Measurements from ENCODE around the gene BTG1.

BTG1 gene

GRCh38 chr12:92132288-92132687 lies 13.4 kb downstream of the BTG1 start:
- DNase-seq, result no peak

DNA sequence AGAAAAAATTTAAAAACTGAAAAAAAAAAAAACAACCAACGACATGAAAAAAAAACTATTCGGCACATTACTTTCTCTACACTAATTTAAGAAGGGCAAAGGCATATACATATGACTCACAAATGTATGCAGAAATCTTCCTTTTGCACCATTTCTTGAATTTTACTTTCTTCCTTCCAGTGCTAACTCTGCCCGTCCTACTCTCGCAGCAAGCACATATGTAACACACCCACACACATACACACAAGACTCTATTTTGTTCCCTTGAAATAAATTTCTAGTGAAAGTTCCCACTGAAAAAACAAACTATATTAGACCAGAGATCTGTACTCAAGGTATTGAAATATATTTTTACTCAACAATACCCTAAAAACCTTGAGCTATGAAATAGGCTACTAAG lies 14.6 kb downstream of the BTG1 start:
- DNase-seq, result no peak

DNA sequence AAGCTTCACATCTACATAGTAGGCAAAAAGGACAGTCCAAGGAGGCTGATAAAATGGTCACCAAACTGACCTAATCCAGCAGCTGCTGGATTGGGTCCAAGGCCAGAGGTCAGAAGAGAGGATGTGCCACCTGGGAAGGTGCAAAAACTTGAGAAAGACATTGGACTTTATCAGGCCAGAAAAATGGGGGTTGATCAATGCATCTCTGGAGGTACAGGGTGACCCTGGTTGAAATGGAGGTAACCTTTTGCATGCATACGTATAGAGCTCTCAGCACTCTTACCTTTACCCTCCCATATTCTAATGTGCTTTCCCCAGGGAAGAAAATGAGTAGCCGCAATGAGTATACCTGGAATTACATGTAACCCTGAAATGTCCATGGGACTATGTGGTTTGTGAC lies 16.0 kb downstream of the BTG1 start:
- no peak for DNase-seq

DNA sequence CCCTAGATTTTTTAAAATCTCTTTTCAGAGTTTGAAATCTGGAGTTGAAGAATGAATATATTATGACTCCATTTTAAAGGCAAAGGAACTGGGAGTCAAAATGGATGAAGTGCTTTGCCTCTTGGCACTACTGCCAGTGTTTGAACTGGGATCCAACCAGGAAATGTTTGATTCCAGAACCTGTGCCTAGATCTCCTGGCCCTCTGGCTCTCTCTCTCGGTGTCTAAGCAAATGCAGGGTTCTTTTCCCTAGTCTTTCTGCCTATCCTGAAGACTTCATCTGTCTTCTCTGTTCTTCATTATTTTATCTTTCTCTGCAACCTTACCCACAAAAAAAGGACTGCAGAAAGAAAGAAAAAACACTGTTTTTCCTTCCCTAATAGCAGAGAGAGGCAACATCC lies 17.0 kb downstream of the BTG1 start:
- DNase-seq, result no peak

DNA sequence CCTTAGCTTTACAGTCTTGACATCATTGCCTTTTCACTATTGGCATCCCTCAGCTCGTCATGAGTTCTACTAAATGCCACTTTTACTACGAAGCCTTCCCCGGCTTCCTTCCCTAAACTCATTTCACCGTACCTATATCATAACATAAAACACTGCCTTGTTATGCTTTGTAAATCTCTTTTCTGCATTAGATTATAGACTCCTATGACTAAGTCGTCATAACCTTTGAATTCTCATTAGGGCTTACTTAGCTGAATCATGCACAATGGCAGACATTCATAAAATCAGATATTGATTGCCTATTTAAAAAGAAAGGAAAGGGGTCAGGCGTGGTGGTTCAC lies 21.0 kb downstream of the BTG1 start:
- DNase-seq, result no peak

- DNase-seq, result no peak
Observed at GRCh38 chr12:92123780-92124688, 21.6 kb downstream of the BTG1 start.

GRCh38 chr12:92122941-92123779 lies 22.5 kb downstream of the BTG1 start:
- no peak for DNase-seq

GRCh38 chr12:92121826-92122225 lies 23.8 kb downstream of the BTG1 start:
- no peak for DNase-seq

- DNase-seq, result no peak
Observed at GRCh38 chr12:92118826-92119536, 26.7 kb downstream of the BTG1 start.

DNA sequence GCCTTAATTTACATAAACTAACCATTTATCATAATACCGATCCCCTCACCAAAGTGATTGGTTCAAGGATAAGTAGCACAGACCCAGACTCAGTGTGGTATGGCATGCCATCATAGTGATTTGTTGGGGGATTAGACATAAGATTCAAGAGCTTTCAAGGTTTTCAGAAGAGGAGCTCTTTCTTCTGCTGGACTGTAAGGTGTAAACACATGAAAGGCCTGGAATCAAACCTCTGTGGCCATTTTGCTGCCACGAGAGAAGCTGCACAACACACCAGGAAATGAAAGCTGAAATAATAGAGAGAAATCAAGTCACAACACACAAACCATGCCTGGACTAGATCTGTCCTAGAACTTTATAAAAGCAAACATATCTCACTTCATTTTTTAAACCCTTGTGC lies 30.8 kb downstream of the BTG1 start:
- no peak for DNase-seq

- DNase-seq, result no peak
Observed at GRCh38 chr12:92111256-92111655, 34.4 kb downstream of the BTG1 start.

- no peak for DNase-seq
Observed at GRCh38 chr12:92110083-92110640, 35.5 kb downstream of the BTG1 start.

- DNase-seq, result no peak
Observed at GRCh38 chr12:92109613-92110012, 36.0 kb downstream of the BTG1 start.

DNA sequence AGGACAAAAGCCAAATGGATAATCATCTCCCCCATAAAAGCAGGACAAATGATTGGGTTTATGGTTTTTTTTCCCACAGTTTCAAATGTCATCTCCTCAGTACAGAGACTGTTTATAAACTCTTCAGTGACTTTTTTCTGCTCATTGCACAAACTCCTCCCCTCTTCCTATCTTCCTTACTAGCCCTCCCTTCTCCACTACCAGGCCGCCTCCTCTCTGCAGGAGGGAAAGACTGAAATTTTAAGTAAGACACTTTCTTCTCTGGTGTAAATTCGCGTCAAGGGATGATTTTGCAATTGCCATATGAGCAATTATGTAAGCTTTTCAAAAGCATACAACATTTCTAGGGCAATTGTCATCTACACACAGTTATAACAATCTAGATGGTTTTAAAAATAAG lies 37.0 kb downstream of the BTG1 start:
- no peak for DNase-seq

DNA sequence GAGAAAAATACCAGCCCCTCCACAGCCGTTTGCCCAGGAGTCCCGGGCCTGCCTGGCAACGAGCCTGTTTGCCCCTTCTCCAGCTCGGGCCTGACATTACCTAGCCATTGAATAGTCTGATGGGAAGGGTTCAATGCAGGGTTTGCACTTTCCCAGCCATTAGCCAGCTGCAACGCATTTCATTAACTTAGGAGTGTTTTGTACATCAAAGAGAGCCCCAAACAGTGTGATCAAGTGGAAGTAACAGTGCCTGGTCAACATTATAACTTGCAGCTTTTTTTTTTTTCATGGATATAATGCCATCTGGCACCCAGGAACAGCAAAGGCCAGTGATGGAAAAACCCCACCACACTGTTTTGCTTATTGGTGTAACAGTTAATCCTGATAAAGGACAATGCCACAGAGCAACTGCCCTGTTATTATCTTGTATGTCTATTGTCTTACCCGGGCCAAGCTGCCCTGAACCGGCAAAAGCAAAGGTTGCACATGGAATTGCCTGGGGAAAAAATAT lies 38.0 kb downstream of the BTG1 start:
- DNase-seq, result no peak

- no peak for DNase-seq
Observed at GRCh38 chr12:92107094-92107493, 38.6 kb downstream of the BTG1 start.

DNA sequence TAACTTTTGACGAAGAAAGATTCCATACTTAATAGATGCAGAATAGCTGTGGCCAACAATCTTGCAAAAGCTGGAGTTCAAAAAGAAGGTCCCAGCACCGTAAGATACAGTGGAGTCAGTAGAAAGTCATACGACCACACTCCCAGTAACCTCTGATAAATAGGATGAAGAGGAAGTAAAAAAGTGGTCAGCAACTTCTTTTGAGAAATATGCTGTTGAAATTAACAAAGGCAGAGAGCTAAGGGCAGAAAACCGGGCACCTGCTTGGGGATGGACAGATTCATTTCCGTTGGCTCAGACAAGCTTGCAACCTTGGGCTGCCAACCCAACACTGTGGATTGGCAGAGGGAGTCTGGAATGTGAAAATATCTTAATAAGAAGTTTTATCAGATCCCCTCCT lies 40.0 kb downstream of the BTG1 start:
- DNase-seq, result no peak

GRCh38 chr12:92105110-92105509 lies 40.5 kb downstream of the BTG1 start:
- DNase-seq, result no peak

DNA sequence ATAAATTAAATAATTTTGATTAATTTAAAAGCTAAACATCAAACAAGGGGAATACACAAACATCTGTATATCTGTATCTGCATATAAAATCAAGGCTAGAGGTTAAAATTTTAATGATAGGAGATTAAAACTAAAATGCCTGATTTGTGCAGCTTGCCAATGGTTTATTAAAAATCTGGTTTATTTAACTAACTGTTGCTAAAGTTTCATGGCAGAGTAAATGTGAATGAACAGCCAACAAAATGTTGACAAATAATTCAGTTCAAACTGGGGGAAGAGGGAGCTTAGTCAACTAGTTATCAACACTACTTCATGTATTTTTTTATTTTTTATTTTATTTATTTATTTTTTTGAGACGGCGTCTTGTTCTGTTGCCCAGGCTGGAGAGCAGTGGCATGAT lies 43.0 kb downstream of the BTG1 start:
- DNase-seq, result no peak

DNA sequence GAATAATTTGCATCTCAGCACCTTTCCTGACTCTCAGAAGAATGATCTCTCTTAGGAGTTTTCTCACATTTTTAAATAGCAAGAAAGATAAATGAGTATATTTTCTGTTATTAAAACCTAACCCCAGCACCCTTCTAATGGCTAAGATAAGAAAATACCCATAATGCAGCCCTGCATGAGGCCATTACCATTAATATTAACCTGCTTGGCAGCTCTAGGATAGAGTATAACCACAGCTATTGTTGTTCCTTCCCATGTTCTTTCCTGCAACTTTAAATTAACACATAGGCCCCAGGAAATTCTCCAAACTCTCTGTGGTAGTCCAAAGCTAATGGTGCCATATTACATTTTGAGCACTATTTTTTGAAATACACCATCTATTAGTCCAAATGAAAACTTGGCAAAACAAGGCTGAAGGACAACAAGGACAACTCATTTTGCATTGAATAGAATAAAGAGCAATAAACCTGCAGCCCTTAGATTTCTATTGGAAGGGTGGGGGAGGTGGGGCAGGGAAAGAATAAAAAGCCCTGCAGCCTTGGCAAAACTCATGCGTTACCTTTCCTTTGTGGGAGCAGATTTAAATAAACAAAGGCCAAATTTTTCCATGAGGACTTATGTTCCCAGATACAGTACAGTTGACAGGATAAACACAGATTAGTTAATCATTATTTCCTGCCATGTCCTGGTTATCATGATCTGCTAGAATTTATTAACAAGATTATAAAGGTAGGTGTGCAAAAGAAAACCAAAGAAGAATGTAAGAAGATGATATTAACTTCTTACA lies 46.9 kb downstream of the BTG1 start:
- no peak for DNase-seq

DNA sequence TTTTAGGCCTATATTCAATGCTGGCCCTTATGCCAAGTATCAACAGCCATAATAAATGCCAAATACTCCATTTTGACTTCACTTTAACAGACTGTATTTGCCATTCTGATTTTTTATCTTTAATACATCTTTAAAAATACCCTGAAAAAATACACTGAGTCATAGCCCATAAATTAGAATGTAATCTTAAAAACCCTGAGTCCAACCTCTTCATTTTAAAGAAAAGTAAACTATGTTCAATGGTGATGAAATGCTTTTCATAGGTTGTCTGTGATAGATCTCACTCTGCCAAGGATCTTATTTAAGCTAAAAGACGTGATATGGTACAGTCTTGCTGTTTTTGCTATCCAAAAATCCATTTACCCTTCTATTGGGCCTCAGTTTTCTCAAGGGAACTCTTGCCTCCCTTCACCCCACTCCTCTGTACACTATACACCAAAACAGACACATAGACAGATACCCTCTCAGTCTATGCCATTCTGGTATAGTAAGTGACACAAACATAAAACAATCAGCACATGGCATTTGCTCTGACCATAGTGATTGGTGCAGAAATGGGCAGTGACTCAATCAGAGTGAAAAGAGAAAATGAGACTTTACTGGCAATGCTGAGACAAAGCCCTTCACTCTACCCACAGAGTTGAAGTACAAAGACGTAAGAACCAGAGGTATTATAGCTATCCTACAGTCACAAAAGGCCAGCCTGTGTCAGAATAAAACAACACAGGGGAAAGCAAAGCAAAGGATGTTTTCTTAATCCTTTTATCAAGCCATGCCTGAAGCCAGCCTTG lies 49.1 kb downstream of the BTG1 start:
- no peak for DNase-seq
